ENCODE results near the gene AKIRIN2.

Gene AKIRIN2

DNA sequence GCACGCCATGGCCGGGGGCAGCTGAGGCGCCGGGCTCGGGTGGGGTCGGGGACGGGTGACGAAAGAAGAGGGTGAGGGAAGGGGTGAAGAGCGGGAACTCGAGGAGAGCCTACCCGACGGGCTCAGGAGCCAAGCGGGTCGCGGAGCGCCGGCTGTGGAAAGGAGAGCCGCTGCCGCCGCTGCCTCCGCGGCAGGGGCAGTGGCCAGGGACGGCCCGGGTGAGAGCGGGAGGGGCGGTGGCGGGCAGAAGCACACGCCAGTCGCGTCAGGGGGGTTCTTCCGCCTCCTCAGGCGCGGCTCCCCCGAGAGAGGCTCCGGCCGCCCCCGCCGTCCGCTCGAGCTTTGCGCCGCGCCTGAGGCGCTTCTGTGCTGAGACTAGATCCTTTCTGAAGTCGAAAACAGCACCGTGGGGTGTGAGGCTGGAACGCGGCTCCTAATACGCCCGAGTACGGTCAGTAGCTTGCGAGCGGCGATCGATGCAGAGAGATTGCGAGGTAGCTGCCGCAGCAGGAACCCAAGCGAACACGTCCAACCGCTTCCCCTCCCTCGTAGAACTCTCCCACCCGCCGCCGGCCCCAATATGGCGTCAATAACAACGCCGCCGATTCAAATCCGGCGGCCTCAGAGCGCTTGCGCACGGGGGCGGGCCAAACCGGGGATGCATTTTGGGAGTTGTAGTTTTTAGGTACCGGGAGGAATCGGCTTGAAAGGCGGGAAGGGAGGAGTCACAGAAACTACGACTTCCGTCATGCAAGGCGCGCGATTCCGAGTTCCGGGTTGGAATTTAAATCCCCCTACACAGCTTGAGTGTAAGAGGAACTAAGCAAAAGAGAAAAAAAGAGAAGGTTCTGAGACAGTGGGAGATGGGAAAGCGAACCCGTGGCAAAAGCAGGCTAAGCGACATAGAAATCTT is at the start of gene AKIRIN2:
Gene AKIRIN2, minus strand, starts transcription at position 558 of the 913 bp plus-strand sequence. Its CDS starts 549 bp downstream, at position 9.
- DNase-seq = peak; percentile 96

DNA sequence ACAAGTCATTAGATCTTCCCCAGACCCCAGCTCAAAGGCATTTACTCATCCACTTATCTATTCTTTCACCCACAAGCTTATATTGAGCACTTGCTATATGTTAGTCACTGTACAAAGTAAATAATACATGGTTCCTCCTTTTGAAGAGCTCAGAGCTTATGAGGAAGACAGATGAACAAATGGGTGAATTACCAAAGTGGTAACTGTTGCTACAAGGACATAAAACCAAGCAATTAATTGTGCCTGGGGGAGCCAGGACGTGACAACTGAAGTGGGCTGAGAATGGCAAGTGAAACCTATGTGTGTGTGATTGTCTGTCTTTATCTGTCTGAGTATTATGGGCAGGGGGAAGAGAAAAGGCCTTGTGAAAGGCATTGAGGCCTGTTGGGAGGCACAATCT is 45.6 kb upstream of the AKIRIN2 start:
- DNase-seq = no peak

- no peak for DNase-seq
These were observed 44.1 kb upstream of the AKIRIN2 start for GRCh38 chr6:87745966-87746721.

GRCh38 chr6:87743454-87743853 is 41.4 kb upstream of the AKIRIN2 start:
- no peak for DNase-seq

DNA sequence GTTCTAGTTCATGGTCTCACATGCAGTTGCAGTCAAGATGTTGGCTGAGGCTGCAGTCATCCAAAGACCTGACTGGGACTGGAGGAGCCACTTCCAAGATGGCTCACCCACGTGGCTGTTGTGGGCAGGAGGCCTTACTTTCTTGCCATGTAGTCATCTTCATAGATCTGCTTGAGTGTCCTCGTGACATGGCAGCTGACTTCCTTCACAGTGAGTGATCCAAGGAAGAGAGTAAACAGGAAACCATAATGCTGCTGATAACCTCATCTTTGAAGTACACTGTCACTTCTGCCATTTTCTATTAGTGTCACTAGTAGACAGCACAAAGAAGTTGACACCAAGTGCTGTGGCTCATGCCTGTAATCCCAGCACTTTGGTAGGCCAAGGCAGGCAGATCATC is 40.1 kb upstream of the AKIRIN2 start:
- DNase-seq = no peak

DNA sequence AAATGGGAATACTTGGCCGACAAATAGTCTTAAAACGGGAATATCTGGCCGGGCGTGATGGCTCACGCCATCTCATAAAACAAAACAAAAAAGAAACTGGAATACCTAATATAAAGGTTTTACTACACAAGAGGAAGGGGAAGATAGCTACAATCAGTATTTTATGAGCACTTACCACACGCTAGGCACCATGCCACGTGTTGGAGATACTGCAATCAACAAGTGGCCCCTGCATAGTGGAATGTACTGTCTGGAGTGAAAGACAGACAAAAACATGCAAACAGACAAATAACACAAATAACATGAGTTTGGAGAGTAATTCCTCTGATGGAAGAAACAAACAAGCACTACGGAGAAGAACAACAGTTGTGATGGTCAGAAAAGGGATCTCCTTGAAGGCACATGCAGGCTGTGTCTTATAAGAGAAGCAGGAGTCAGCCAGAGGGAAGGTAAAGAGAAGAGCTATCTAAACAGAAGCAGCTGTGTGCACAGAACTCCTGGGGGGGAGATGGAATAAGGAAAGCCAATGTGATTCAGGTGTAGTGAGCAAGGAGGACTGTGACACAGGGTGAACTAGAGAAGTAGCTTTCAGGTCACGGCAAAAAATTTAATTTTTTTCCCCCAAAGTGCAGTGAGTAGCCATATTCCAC is 39.1 kb upstream of the AKIRIN2 start:
- no peak for DNase-seq

- no peak for DNase-seq
These were observed 36.7 kb upstream of the AKIRIN2 start for GRCh38 chr6:87738744-87739143.

GRCh38 chr6:87738000-87738399 is 36.0 kb upstream of the AKIRIN2 start:
- no peak for DNase-seq

DNA sequence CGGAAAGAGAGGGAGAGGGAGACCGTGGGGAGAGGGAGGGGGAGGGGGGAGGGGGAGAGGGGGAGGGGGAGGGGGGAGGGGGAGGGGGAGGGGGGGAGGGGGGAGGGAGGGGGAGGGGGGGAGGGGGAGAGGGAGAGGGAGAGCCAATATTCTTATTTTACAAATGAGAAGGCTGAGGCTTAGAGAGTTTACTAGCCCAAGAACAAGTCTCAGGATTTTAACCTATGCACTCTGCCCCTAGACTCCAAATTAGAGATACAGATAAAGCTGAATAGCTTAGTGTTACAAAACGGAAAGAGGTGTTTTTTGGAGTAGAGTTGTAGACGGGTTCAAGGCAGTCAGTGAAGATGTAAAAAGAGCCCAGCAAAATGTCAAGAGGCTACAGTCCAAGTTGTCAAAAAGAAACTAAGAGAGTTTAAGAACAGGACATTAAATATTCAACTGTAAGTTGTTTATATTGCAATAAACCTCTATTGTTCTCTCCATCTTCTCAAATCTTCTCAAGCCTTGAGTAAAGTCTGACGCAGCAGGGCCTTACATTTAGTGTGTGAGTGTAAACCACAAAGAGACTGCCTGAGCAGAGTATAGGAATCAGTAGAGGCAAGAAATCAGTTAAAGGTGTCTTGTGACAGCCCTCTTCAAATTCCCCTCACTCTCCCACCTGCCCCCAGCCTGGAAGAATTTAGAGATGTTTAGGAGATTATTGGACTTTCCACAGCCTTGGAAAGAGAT is 34.9 kb upstream of the AKIRIN2 start:
- no peak for DNase-seq

DNA sequence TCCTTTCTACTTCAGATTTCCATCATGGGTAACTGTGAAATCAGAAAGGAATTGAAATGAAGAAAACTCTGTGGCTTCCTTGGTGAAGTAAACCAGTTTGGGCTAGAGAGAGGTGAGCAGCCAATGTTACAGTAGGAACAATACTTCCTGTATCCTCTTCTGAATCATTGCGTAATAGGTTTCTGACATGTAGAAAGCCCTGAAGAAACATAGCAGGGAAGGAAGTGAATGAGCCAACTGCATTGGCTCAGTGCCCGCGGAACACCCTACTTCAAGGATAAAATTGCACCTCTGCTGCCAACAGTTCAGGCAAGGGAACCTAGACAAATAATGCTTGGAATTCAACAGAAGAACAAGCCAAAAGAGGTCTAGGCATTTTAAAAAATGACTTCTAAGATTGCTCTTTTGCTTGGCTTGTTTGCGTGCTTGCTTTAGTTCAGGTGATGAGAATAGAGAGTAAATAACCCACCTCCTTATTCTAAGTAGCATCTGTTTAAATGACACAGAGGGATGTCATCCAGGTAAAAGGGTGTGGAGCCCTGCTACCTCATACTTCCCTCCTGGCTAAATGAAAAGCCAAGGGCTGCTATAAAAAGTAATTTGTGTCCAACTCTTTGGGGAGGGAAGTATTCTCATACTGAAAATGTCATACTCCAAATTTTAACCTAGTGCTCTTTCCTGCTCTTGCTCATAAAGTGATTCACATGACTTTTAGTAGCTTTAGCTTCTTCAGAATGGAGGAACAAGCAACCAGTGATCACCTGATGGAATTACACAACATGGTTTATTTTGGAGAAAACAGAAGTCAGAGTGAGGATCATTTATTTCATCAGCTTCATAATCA is 30.0 kb upstream of the AKIRIN2 start:
- DNase-seq = no peak

DNA sequence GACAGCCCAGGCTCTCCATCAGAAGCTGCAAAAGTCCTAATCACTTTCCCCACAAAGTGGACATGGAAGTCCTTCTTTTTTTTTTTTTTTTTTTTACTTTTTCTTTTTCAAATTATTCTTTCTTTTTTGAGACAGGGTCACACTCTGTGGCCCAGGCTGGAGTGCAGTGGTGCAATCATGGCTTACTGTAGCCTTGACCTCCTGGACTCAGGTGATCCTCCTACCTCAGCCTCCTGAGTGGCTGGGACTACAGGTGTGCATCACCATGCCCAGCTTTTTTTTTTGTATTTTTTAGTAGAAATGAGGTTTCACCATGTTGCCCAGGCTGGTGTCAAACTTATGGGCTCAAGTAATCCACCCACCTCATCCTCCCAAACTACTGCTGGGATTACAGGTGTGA is 29.0 kb upstream of the AKIRIN2 start:
- no peak for DNase-seq

DNA sequence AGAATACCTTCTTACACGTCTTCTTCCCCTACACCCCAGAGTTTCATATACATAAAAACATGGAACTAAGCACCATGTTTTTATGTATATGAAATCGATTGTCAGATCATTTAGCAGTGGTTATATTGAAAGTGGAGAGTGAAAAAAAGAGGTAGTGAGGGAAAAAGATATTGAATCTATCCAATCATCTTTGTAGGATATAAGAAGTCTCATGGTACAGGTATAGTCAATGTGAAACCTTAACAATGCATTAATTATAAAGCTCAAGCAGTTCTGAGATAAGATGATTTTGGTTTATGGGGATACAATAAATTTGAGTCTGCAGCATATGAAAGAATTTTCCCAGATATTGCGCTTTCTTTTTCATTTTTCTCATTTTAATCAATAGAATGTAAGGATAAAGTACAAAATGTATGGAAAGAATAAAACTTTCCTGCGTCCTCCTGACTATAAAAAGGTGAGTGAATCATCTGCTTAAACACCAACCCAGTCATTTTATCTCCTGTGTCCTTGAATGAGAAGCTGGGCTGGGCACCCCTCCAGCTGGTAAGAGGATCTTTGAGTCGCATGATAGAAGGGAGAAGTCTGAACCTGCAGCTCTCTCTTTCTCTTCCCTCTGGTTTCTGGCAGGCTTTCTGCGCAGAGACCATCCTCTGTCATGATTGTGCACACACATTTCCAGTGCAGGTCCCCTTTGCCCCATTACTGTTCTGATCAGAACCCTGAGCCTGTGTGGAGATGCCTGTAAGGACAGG is 28.1 kb upstream of the AKIRIN2 start:
- no peak for DNase-seq

DNA sequence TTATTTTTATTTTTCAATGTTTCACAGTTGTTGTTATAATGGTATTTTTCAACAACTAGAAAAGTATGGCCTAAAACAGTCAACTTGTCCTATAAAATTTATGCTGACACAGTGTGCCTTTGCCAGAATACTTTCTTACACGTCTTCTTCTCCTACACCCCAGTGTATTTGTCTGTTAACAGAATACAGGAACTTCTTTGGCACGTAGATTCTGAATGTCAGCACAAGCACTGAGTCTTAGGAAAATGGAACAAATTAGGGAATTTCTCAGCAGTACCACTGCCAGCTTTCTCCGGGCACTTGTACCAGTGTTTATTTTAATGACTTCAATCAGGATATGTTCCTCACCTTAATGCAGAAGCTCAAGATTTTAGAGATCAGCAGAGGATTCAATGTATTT is 26.7 kb upstream of the AKIRIN2 start:
- no peak for DNase-seq

DNA sequence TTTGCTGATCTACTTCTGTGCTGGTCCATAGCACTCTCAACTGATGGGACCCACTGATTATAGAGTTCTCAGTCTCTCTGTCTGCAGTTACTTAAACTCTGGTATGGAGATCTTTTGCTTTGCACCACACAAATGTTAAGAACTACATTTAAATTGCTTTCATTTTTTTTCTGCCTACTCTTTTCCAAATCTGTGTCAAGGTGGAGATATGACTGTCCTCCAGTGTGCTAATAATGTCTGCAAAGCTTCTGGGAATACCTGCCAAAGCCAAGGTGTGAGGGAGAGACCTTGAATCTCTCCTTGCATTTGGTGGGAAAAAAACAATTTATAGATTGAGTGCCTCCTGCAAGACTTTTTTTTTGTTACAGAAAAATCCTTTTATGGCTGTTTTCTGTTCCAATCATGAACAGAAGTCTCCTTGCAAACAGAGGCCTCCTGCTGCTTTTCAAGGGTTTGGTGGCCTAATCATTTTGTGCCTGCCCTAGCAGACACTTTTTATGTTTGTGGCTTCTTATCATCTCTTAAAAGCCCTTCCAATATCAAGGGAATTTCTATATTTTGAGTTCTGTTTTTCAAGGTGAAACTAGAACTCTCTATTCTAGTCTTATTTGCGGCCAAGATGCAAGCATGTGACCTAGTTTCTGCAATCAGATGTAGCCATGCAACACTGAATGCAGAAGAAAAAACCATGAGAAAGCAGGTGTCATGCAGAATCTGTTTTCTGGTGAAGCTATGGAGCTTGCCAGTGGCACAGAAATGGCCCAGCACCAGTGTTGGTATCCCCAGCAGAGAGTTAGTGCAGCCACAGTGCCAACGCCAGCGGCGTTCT is 23.2 kb upstream of the AKIRIN2 start:
- DNase-seq = no peak

DNA sequence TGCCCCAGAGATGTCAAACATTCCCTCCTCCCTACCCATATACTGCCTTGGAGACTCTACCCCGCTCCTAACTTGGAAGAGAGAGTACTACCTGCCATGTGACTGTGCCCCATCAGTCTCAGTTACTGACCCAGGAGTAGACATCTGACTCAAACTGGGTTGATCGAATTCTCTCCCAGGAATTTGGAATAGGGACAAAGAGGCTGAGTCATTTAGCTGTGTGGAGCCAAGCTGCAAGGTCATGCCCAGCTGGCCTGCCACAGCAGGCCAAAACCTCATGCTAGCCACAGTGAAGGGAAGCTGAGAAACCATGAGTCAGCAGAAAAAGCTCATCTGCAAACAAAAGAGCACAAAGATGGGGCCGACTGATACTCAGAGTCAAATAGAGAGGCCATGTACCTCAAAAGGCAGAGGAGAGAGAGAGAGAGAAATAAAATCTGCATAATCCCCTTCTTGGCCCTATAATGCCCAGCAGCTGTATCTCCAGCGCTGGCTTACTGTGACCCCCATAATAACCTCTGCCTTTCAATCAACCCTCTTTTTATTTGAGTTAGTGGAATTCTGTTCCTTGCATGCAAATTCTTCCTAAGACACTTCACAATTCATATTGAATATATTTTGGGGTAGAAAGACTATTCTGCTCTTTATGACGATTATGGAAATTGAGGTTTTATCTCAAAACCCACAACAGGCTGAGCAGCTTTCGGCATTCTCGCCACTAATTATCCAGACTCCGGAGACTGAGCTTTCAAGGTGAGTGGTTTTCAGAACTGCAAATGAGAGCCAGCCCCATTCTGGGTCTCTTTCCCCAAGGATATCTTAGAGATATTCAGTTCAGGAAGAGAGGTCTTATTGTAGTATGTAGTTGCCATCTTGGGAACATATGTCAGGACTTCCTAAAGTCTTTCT is 21.4 kb upstream of the AKIRIN2 start:
- no peak for DNase-seq

DNA sequence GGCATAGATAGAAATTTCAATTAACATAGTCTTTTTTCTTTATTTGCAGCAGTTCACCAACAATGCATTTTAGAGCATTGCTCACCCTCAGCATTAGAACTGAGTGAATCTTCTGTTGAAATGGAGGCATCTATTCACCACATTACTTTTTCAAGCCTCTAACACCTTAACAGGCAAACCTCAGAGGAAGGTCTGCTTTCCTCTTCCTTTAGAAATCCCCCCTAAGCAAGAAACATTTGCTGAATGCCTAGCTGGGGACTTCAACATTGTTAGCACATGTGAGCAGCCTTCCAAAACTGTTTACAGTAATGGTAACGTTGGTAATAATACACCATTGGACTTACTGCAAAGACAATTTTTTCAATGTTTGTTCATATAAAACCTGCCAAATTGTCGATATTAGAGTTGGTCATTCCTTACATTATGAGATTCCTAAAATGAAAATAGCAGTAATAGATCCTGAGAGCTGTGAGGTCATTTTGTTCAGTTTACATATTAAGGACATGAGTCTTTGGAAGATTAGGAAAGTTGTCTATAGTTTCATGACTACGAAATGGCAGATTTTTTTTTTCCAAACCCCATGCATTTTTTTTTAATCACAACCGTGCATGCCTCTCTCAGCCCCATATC is 20.6 kb upstream of the AKIRIN2 start:
- DNase-seq = no peak

- no peak for DNase-seq
These were observed 19.3 kb upstream of the AKIRIN2 start for GRCh38 chr6:87721311-87721710.

DNA sequence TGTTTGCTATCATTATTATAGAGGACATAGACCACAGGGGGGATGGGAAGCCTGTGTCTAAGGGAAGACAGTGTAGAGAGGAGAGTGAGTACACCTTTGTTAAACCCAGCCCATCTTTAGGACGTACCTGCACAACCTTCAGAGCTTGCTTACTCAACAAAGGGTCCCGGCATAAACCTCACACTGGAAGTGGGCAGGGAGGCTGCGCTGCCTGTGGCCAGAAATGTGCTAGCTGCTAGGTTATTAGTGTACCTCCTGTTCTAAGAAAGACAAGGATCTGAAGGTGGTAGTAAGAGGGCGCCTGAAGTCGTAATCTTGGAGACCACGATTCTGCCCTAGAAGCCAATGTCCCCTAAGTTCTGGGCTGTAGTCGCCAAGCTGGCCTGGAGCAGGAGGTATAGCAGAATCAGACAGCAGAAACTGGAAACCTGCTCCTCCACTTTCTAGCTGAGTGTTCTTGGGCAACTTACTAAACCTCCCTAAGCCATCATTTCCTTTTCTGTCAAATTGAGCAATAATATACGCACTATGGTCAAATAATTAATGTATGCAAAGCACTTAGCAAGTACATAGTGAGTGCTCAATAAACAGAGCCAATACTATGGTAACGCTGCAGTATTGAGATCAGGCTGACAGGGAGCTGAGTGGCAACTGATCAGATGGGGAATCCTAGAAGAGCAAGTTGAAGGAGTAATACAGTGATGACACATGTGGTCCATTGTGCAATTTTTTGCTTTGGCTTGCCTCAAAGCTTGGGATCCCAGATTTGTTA is 16.8 kb upstream of the AKIRIN2 start:
- DNase-seq = no peak
